HG02973 (cell line): ENCODE results near the gene DENND5A.
A peak's percentile ranks its signal among the peaks of the same experiment; 100 is the strongest.
"Not testable (repeated sequence)": the region's sequence is repeated elsewhere in the genome, so short reads cannot be mapped to it uniquely, and the experiment has no call there.

Experiments
- ATAC-seq: cut with Tn5 transposase; IDR thresholded peaks from one replicate; pipeline ENCODE4 v1.9.1; 2021; ENCODE audit warnings: moderate library complexity; ENCODE audit not compliant: unreplicated experiment

Gene DENND5A

GRCh38 chr11:9266132-9266736 is 1.1 kb upstream of the DENND5A start:
- no peak for ATAC-seq

- peak; percentile 23 for ATAC-seq
These were observed 587 bp downstream of the DENND5A start for GRCh38 chr11:9264316-9265210.

DNA sequence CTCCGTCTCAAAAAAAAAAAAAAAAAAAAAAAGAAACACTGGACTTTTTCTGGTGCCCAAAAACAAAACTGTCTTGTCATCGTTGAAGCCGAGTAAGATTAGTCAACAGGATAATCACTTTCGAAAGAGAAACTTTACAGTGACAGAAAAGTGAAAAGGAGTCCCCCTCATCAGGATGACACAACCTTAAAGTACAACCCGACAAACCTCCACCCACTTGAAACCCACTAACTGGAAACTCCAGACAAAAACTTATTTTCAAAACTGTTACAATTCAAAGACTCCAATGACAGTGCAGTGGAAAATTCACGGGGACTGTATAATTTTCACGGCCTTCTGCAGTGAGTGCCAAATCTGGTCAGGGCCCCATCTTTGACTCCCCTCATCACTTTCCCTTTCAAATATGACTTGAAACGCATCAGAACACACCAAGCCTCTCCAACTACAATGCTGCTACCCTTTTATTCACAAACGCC is 1.3 kb downstream of the DENND5A start:
- peak; percentile 68 for ATAC-seq

DNA sequence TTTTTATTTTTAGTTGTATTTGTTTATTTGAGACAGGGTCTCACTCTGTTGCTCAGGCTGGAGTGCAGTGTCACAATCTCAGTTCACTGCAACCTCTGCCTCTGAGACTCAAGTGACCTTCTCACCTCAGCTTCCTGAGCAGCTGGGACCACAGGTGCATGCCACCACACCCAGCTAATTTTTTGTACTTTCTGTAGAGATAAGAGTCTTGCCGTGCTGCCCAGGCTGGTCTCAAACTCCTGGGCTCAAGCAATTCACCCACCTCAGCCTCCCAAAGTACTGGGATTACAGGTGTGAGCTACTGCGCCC is 4.4 kb downstream of the DENND5A start:
- not testable (repeated sequence) for ATAC-seq

GRCh38 chr11:9259981-9260837 is 4.9 kb downstream of the DENND5A start:
- ATAC-seq = no peak

DNA sequence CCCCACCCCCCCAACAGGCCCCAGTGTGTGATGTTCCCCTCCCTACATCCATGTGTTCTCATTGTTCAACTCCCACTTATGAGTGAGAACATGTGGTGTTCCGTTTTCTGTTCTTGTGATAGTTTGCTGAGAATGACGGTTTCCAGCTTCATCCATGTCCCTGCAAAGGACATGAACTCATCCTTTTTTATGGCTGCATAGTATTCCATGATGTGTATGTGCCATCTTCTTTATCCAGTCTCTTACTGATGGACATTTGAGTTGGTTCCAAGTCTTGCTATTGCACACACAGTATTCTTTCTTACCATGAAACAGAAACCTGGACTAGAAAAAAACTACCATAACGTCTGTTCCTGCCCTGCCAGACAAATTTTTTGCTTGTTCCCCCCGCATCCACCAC is 6.9 kb downstream of the DENND5A start:
- ATAC-seq = not testable (repeated sequence)

DNA sequence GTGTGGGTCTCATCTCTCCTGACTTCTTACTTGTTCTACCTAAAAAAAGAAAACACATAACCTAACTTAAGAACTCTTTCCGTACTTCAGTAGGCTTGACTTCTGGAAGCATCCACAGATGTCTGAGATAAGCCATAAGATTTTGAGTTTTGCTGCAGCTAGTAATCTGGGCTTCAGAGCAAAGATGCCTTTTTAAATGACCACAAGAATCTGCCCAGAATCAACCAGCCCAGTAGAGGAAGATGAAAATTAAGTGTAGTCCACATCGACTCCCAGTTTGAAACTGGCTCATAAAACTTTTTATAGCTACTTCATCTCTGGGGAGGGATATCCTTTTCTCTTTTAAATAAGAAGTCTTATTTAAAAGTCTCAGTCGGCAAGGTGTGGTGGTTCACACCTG is 10.7 kb downstream of the DENND5A start:
- ATAC-seq = no peak

GRCh38 chr11:9253086-9253485 is 12.1 kb downstream of the DENND5A start:
- ATAC-seq = no peak

DNA sequence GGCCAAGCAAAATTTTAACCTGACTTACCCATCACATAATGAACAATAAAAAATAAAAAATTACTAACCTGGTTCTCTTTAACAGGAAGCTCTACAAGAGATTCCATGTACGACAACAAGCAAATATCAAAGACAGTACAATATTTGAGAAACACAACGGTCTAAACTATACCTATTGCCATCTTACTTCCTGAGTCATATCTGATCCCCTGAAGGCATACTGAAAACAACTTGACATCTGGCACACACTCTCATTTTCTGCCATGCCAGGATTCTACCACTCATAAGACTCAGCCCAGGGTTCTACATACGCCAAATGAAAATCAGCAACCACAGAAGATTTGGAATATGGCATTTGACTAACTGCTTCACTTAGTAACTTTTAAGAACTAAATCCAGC is 13.8 kb downstream of the DENND5A start:
- ATAC-seq = no peak

DNA sequence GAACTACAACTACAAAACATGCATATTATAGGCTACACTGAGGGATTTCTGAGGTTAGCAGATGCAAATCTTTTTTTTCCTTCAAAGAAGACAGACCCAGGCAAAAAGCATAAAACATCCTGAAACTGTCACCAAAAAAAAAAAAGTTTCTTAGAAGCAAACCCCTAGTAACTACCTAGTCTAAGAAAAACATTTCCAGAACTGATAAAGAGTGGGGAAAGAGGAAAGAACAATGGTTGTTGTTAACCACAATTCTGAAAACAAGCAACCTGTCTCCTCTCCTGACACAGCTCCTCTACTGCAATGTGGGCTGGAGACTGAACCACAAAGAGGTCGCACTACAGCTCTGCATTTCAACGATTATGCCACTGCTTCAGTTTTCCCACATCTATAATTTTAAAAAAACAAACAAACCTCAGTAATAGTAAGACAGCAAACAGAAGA is 15.0 kb downstream of the DENND5A start:
- ATAC-seq = peak; percentile 80

DNA sequence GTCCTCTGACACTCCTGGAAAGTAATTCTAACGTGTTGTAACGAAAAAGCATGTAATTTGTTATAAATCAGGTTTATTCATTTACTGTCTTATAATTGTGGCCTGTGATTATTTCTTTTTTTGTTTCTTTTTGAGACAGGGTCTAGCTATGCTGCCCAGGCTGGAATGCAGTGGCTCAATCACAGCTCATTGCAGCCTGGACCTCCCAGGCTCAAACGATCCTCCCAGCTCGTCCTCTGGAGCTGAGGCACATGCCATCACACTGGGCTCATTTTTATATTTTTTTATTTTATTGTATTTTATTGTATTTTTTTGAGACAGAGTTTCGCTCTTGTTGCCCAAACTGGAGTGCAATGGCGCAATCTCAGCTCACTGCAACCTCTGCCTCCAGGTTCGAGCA is 15.9 kb downstream of the DENND5A start:
- no peak for ATAC-seq

- no peak for ATAC-seq
These were observed 17.3 kb downstream of the DENND5A start for GRCh38 chr11:9247863-9248262.

DNA sequence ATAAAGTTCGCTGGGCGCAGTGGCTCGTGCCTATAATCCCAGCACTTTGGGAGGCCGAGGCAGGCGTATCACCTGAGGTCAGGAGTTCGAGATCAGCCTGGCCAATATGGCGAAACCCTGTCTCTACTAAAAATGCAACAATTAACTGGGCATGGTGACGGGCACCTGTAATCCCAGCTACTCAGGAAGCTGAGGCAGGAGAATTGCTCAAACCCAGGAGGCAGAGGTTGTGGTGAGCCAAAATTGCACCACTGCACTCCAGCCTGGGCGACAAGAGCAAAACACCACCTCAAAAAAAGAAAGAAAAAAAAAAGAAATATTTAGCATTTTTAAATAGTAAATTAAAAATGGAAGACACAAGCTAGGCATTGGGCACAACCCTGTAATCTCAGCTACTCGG is 28.9 kb downstream of the DENND5A start:
- ATAC-seq = not testable (repeated sequence)

- no peak for ATAC-seq
These were observed 32.7 kb downstream of the DENND5A start for GRCh38 chr11:9232482-9232881.

DNA sequence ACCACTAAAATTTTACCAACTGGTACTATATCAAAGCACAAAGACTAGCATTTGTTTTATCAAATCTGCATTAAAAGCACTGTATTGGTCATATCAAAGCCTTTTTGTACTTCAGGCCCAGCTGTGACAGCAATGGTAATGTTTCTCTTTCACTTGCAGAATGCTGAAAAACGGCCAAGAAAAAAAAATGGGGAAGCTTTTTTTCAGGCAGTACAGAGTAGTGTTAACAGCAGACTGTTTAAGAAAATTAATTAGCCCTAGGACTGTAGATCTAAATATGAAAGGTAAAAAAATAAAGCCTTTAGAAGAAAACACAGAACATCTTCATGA is 33.3 kb downstream of the DENND5A start:
- no peak for ATAC-seq

DNA sequence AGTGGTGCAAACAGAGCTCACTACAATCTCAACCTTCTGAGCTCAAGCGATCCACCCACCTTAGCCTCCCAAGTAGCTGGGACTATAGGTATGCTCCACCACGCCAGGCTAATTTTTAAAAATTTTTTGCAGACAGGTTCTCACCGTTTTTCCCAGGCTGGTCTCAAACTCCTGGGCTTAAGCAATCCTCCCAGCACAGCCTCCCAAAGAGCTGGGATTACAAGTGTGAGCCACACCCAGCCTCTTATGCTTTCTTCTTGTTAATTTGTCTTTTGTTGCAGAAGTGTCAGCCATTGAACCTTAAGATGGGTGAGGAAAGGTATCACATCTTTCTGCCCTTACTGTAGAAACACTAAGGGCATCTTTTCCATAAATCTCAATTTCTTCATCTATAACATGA is 34.9 kb downstream of the DENND5A start:
- ATAC-seq = no peak

- ATAC-seq = no peak
These were observed 37.1 kb downstream of the DENND5A start for GRCh38 chr11:9228091-9228490.

- ATAC-seq = no peak
These were observed 39.3 kb downstream of the DENND5A start for GRCh38 chr11:9225748-9226298.

- ATAC-seq = no peak
These were observed 42.5 kb downstream of the DENND5A start for GRCh38 chr11:9222654-9223053.

DNA sequence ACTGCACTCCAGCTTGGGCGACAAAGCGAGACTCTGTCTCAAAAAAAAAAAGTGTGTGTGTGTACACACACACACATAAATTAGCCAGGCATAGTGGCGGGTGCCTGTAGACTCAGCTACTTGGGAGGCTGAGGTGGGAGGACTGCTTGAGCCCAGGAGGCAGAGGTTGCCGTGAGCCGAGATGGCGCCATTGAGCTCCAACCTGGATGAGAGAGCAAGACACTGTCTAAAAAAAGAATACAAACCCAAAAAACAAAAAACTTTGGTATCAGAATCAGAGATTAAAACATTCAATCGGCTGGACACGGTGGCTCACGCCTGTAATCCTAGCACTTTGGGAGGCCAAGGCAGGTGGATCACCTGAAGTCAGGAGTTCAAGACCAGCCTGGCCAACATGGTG is 44.3 kb downstream of the DENND5A start:
- not testable (repeated sequence) for ATAC-seq

DNA sequence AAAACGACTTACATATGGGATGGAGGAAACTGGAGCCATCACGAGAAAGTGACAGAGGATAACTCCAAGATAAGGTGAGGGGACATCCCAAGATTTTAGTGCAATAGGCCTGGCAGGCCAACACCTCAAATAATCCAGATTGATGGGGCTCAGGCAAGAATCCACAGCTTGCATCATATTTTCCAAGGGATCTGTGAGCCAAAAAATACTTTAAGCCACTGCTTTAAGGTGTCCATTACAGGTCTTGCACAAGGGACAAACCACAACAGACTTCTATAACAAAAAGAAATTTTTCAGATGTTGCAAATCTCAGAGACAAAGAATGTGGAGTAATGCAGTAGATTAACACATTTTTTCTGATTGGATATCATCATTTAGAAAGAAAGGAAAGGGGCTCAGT is 45.6 kb downstream of the DENND5A start:
- no peak for ATAC-seq
